GM12878 (cell line): Measurements from ENCODE around the gene RIN1. TPM values are rescaled to one million over a fixed set of nuclear protein-coding genes. Genes with fewer than 3 reads are reported as not detected.
A peak's percentile ranks its signal among the peaks of the same experiment; 100 is the strongest.

Experiments
- ATAC-seq: fragments of 200-7000 bp; cut with Tn5 transposase; 3 replicates; pipeline ENCODE4 v1.9.1; 2020; ENCODE audit warnings: mild to moderate bottlenecking, moderate library complexity
- BruUV-seq: library from RNA; stranded (reverse); fragments of 400-500 nt; replicated peaks from 2 replicates; lab custom pipeline; 2021; lab: Mats Ljungman, UMichigan
- CTCF ChIA-PET: fragments of 300-600 bp; sonication (Branson Sonifier 250); formaldehyde crosslinking; extraction: SDS; loops from one replicate; lab custom pipeline; 2021; ENCODE audit warnings: inconsistent platforms; lab: Yijun Ruan, JAX
- POLR2A ChIA-PET: fragments of 350-600 bp; formaldehyde crosslinking; extraction: SDS; loops from one replicate; lab custom pipeline; 2021; ENCODE audit warnings: inconsistent platforms; lab: Charles Lee
- RAD21 ChIA-PET: fragments of 300-600 bp; sonication (Branson Sonifier 250); formaldehyde crosslinking; loops from one replicate; lab custom pipeline; 2023; ENCODE audit warnings: antibody characterized with exemption; ENCODE audit not compliant: unreplicated experiment; lab: Charles Lee
- SMC1A ChIA-PET: fragments of 300-600 bp; sonication (Branson Sonifier 250); formaldehyde crosslinking; loops from one replicate; lab custom pipeline; 2023; ENCODE audit not compliant: unreplicated experiment, uncharacterized antibody; lab: Charles Lee
- DNase-seq: peaks from one replicate; pipeline ENCODE4 v3.0.0-alpha.2; 2011; ENCODE audit warnings: low read depth, low spot score
- FAIRE-seq: peaks from 3 replicates; lab custom pipeline; 2011; peaks lifted over from hg19 to GRCh38; lab: Jason Lieb, UNC
- H2AFZ ChIP-seq: 2 replicates; pipeline ENCODE4 v1.6.0; 2011; ENCODE audit warnings: low read depth, low read length, control low read depth; ENCODE audit not compliant: control insufficient read depth
- H3K27ac ChIP-seq: 2 replicates; pipeline ENCODE4 v1.5.1; 2011; ENCODE audit warnings: control low read depth; ENCODE audit not compliant: control insufficient read depth, insufficient read depth
- H3K27me3 ChIP-seq, 2 experiments: replicated peaks in 1 of 2; 2 replicates each; pipeline versions ENCODE4 v1.6.0 to v1.6.1; 2011; ENCODE audit warnings: low read length in 1 of 2; ENCODE audit not compliant: control insufficient read depth in 2 of 2, insufficient read depth in 2 of 2
- H3K36me3 ChIP-seq, 2 experiments: 2 replicates each; pipeline ENCODE4 v1.5.1; 2011; ENCODE audit warnings: low read length in 1 of 2; ENCODE audit not compliant: control insufficient read depth in 2 of 2, insufficient read depth in 2 of 2
- H3K4me1 ChIP-seq: 2 replicates; pipeline ENCODE4 v1.6.1; 2011; ENCODE audit warnings: mild to moderate bottlenecking, low read length, moderate library complexity, mixed read lengths; ENCODE audit not compliant: control insufficient read depth, insufficient read depth
- H3K4me2 ChIP-seq: 2 replicates; pipeline ENCODE4 v1.6.0; 2011; ENCODE audit warnings: control low read depth; ENCODE audit not compliant: control insufficient read depth, insufficient read depth
- H3K4me3 ChIP-seq: fragments of 200-600 bp; sonication (generic); 2 replicates; pipeline ENCODE4 v1.5.1; 2016
- H3K79me2 ChIP-seq: 2 replicates; pipeline ENCODE4 v1.6.0; 2011; ENCODE audit warnings: low read length; ENCODE audit not compliant: control insufficient read depth, insufficient read depth
- H3K9ac ChIP-seq: 2 replicates; pipeline ENCODE4 v1.8.0; 2011; ENCODE audit warnings: low read length, control low read depth, mixed read lengths; ENCODE audit not compliant: control insufficient read depth, insufficient read depth
- H3K9me3 ChIP-seq: replicated peaks from 3 replicates; pipeline ENCODE4 v1.5.1; 2011; ENCODE audit warnings: mild to moderate bottlenecking, low read length; ENCODE audit not compliant: control insufficient read depth, insufficient read depth
- H4K20me1 ChIP-seq: 2 replicates; pipeline ENCODE4 v1.6.0; 2011; ENCODE audit not compliant: control insufficient read depth, insufficient read depth
- ATF7 ChIP-seq: fragments of 450-650 bp; IDR thresholded peaks from 2 replicates; pipeline ENCODE4 v1.6.1; 2016; ENCODE audit warnings: low read depth, mild to moderate bottlenecking
- BHLHE40 ChIP-seq, 2 experiments: fragments of 450-650 bp in 1 of 2; IDR thresholded peaks; 2 replicates each; pipeline ENCODE4 v1.6.1; 2011 to 2017; ENCODE audit warnings: low read depth in 2 of 2, borderline replicate concordance in 1 of 2, improper control_type of control experiment in 1 of 2, low read length in 1 of 2, mild to moderate bottlenecking in 1 of 2
- FOXM1 ChIP-seq: IDR thresholded peaks from 2 replicates; pipeline ENCODE4 v1.6.1; 2012; ENCODE audit warnings: low read depth, mild to moderate bottlenecking, inconsistent platforms, low read length, moderate library complexity
- HCFC1 ChIP-seq: fragments of 150-350 bp; IDR thresholded peaks from 2 replicates; pipeline ENCODE4 v1.6.1; 2014; ENCODE audit warnings: low read length
- HDGF ChIP-seq: fragments of 450-650 bp; IDR thresholded peaks from 2 replicates; pipeline ENCODE4 v1.6.1; 2016; ENCODE audit warnings: antibody characterized with exemption
- MAX ChIP-seq: IDR thresholded peaks from 2 replicates; pipeline ENCODE4 v1.6.1; 2012; ENCODE audit warnings: low read depth, low read length, improper control_type of control experiment
- MLLT1 ChIP-seq: fragments of 450-650 bp; IDR thresholded peaks from 2 replicates; pipeline ENCODE4 v1.6.1; 2016; ENCODE audit warnings: mild to moderate bottlenecking
- NBN ChIP-seq: fragments of 450-650 bp; IDR thresholded peaks from 2 replicates; pipeline ENCODE4 v1.6.1; 2016
- PAX5 ChIP-seq: IDR thresholded peaks from 2 replicates; pipeline ENCODE4 v1.6.1; 2011; ENCODE audit warnings: low read depth, low read length, borderline replicate concordance
- PAX8 ChIP-seq: fragments of 450-650 bp; IDR thresholded peaks from 2 replicates; pipeline ENCODE4 v1.6.1; 2017; ENCODE audit warnings: mild to moderate bottlenecking, moderate library complexity
- SPI1 ChIP-seq: IDR thresholded peaks from 2 replicates; pipeline ENCODE4 v1.6.1; 2011; ENCODE audit warnings: low read depth, mild to moderate bottlenecking, low read length, moderate library complexity, borderline replicate concordance; ENCODE audit not compliant: insufficient read depth
- SUZ12 ChIP-seq: fragments of 200-600 bp; sonication (generic); IDR thresholded peaks from one replicate; pipeline ENCODE4 v1.6.1; 2018; ENCODE audit warnings: antibody characterized with exemption, mild to moderate bottlenecking; ENCODE audit not compliant: unreplicated experiment
- ZNF207 ChIP-seq: fragments of 450-650 bp; IDR thresholded peaks from 2 replicates; pipeline ENCODE4 v1.6.1; 2014; ENCODE audit warnings: antibody characterized with exemption, mild to moderate bottlenecking, borderline replicate concordance
- ZNF217 ChIP-seq: fragments of 450-650 bp; IDR thresholded peaks from 2 replicates; pipeline ENCODE4 v1.6.1; 2017; ENCODE audit warnings: antibody characterized with exemption, mild to moderate bottlenecking
- ZNF384 ChIP-seq: IDR thresholded peaks from 2 replicates; pipeline ENCODE4 v1.6.1; 2012; ENCODE audit warnings: low read depth, mild to moderate bottlenecking, low read length, improper control_type of control experiment, borderline replicate concordance
- WGBS: methylation state at CpG from one replicate; pipeline ENCODE4 v1.1.6; 2016; ENCODE audit warnings: low lambda C conversion rate; ENCODE audit not compliant: insufficient replicate concordance, insufficient coverage; ENCODE audit errors: missing lambda C conversion rate; 5-methylcytosine and 5-hydroxymethylcytosine counted together
- in situ Hi-C: fragments of 300-500 bp; cut with MboI; formaldehyde crosslinking; loops from 9 replicates; pipeline ENCODE4 v1.14.3; 2018; ENCODE audit warnings: mixed read lengths
- intact Hi-C: fragments of 100-400 bp; cut with micrococcal nuclease; formaldehyde crosslinking; loops from one replicate; pipeline ENCODE4 v1.14.2; 2022; ENCODE audit not compliant: unreplicated experiment
- polyA plus RNA-seq, 11 experiments: library from polyadenylated mRNA; depleted of rRNA in 4 of 11; unstranded in 6 of 11; stranded (reverse) in 5 of 11; fragments of >200 nt; fragmentation: Nextera tagmentation in 4 of 11; fragmentation: Illumina TruSeq in 1 of 11; extraction: Ambion mirVana in 4 of 11; extraction: Trizol in 1 of 11; gene quantifications; 1 replicate in 1 of 11; 2 replicates in 10 of 11; pipeline versions ENCODE4 v1.2.1 to v1.2.3, GENCODE V29; 2011 to 2016; ENCODE audit warnings: inconsistent platforms in 2 of 11, missing spikeins in 2 of 11, low read depth in 1 of 11
- total RNA-seq, 4 experiments: library from RNA; depleted of rRNA in 3 of 4; stranded (reverse); fragments of >200 nt in 3 of 4; fragmentation: Illumina TruSeq in 1 of 4; extraction: Trizol in 1 of 4; gene quantifications; 2 replicates each; pipeline versions ENCODE4 v1.2.1 to v1.2.3, GENCODE V29; 2013 to 2021

The RIN1 gene
- total and polyA plus RNA-seq, 10 of the 15 experiments (the other 5 are each of a cell fraction or from before 2014, with no cell fraction given): 0.04 to 0.69 (median 0.22) TPM; not detected in 1

- no peak for TF ChIP-seq ZNF207
- TF ChIP-seq PAX5: peak; percentile 58; the same call in 1 of the 2 replicates
- no peak for TF ChIP-seq SPI1
- TF ChIP-seq ATF7: no peak
- TF ChIP-seq ZNF217: no peak
- TF ChIP-seq MAX: peak; percentile 64; the same call in 1 of the 2 replicates
- TF ChIP-seq FOXM1: no peak
- TF ChIP-seq BHLHE40 (IDR thresholded peaks at IDR 0.05; ENCODE audit: borderline replicate concordance in 1 of 2, low read depth in 2 of 2, low read length in 1 of 2): peak; percentile 8 to 34; a peak in 2 of 4 replicates
- peak; percentile 95 for TF ChIP-seq NBN
Measured at GRCh38 chr11:66344550-66345315, 8.5 kb upstream of the RIN1 start, which contains the start of gene BRMS1 (continued).

- intact Hi-C loops: no loop called here
- SMC1A ChIA-PET: interaction anchor here (1.3 to 1.5 kb wide), 2 partner anchors 8 to 43 kb away, joined by 3 to 6 read pairs; no protein-coding TSS in a partner anchor
- RAD21 ChIA-PET: interaction anchor here (1.2 kb wide), 1 partner anchor 30 kb away, joined by 4 read pairs; no protein-coding TSS in a partner anchor
- Histone ChIP-seq H3K27ac (no peak overlapping the region), H3K27me3 (no peaks in the 10 kb centered on the region)
- no TSS peak for BruUV-seq
- TF ChIP-seq SUZ12 (no peak), PAX8 (no peak), MLLT1 (no peak), HDGF (no peak), ZNF384 (no peak), HCFC1 (no peak)
- TF ChIP-seq, all 136 proteins: peak for 0
- no peak overlapping the region for H3K4me3 ChIP-seq
- H3K4me2 ChIP-seq: no peak overlapping the region
- FAIRE-seq (no peak), DNase-seq (no peak), ATAC-seq (no peak)
- H3K9ac ChIP-seq: no peak overlapping the region
- ChIA-PET CTCF (interaction anchor here (1.7 to 7.4 kb wide), 4 partner anchors 21 to 46 kb away, joined by 7 to 44 read pairs (median 12); no protein-coding TSS in a partner anchor), POLR2A (interaction anchor here (1.7 to 3.0 kb wide), 2 partner anchors 28 to 31 kb away, joined by 5 to 19 read pairs; partner anchors contain the start of gene SLC29A2)
- WGBS: 92% methylated on average over 8 of the region's 8 CpGs
- peaks cover 17% of the 10 kb centered on the region for H3K79me2 ChIP-seq
- no peaks in the 10 kb centered on the region for H3K9me3 ChIP-seq
- no peak overlapping the region for H2AFZ ChIP-seq
- in situ Hi-C loops: no loop called here
- H3K36me3 ChIP-seq: peaks cover 0 to 14% of the 10 kb centered on the region in 2 experiments; a peak in 3 of 4 replicates
- H3K4me1 ChIP-seq: peaks cover 17% of the 10 kb centered on the region
- no peaks in the 10 kb centered on the region for H4K20me1 ChIP-seq
Measured at GRCh38 chr11:66343176-66343575, 6.9 kb upstream of the RIN1 start.
